Lung (tissue), 12 donors: ENCODE measurements around the gene FAF2. TPM values are rescaled to one million over a fixed set of nuclear protein-coding genes. Genes with fewer than 3 reads are reported as not detected.

Experiments
- ATAC-seq: fragments of 200-7000 bp; cut with Tn5 transposase; one replicate; pipeline ENCODE4 v1.9.1; 2020; ENCODE audit warnings: moderate number of reproducible peaks; ENCODE audit not compliant: insufficient read depth, low FRiP score
- DNase-seq, 3 donors: peaks; one replicate each; pipeline ENCODE4 v3.0.0-alpha.2; 2013 to 2017
- H3K27ac ChIP-seq, 2 donors: one replicate each; pipeline ENCODE4 v1.5.1; 2013; ENCODE audit warnings: mild to moderate bottlenecking in 2 of 2, moderate library complexity in 2 of 2, control low read depth in 1 of 2, inconsistent platforms in 1 of 2, low read depth in 1 of 2, low read length in 1 of 2
- H3K27me3 ChIP-seq, 3 donors: one replicate each; pipeline ENCODE4 v1.5.1; 2013; ENCODE audit warnings: low read length in 2 of 3; ENCODE audit not compliant: control insufficient read depth in 3 of 3, insufficient read depth in 3 of 3
- H3K36me3 ChIP-seq, 4 donors: one replicate each; pipeline ENCODE4 v1.5.1; 2013; ENCODE audit warnings: low read length in 4 of 4, mild to moderate bottlenecking in 1 of 4, moderate library complexity in 1 of 4; ENCODE audit not compliant: control insufficient read depth in 4 of 4, insufficient read depth in 4 of 4
- H3K4me1 ChIP-seq, 5 donors: one replicate each; pipeline ENCODE4 v1.5.1; 2013; ENCODE audit warnings: low read length in 5 of 5, mild to moderate bottlenecking in 2 of 5, moderate library complexity in 1 of 5; ENCODE audit not compliant: control insufficient read depth in 5 of 5, insufficient read depth in 5 of 5
- H3K4me3 ChIP-seq: one replicate; pipeline ENCODE4 v1.5.1; 2013; ENCODE audit warnings: mild to moderate bottlenecking, control low read depth, moderate library complexity
- H3K9ac ChIP-seq, 2 donors: one replicate each; pipeline ENCODE4 v1.5.1; 2013; ENCODE audit warnings: low read length in 2 of 2, control low read depth in 1 of 2; ENCODE audit not compliant: insufficient read depth in 1 of 2
- H3K9me3 ChIP-seq, 4 donors: one replicate each; pipeline ENCODE4 v1.5.1; 2013; ENCODE audit warnings: low read length in 3 of 4, mild to moderate bottlenecking in 1 of 4, moderate library complexity in 1 of 4; ENCODE audit not compliant: control insufficient read depth in 4 of 4, insufficient read depth in 3 of 4
- CTCF ChIP-seq: IDR thresholded peaks from 2 replicates; pipeline ENCODE4 v1.5.1; 2012; ENCODE audit warnings: mild to moderate bottlenecking; ENCODE audit errors: control extremely low read depth, extremely low read depth
- WGBS, 2 donors: extraction: QIAGEN DNeasy Blood & Tissue Kit; methylation state at CpG; one replicate each; pipeline ENCODE4 v1.1.7; 2013; 5-methylcytosine and 5-hydroxymethylcytosine counted together
- polyA plus RNA-seq, 2 donors: library from polyadenylated mRNA; stranded (reverse); fragments of 200-250 nt; gene quantifications; one replicate each; pipeline ENCODE4 v1.2.1, GENCODE V29; 2013
- total RNA-seq, 2 donors: library from RNA; depleted of rRNA in 1 of 2; stranded (reverse); fragments of >200 nt in 1 of 2; gene quantifications; one replicate each; pipeline ENCODE4 v1.2.1, GENCODE V29; 2014 to 2021
- donor health status: control.
- donor health status: control.
- donor health status: Bipolar disorder and iron deficiency.
- donor health status: healthy.
- donor health status: DM: yes; HTN: yes; CAD: no.

The FAF2 gene
- total and polyA plus RNA-seq, 4 donors, result 12.5 to 40.1 (median 26.6) TPM

DNA sequence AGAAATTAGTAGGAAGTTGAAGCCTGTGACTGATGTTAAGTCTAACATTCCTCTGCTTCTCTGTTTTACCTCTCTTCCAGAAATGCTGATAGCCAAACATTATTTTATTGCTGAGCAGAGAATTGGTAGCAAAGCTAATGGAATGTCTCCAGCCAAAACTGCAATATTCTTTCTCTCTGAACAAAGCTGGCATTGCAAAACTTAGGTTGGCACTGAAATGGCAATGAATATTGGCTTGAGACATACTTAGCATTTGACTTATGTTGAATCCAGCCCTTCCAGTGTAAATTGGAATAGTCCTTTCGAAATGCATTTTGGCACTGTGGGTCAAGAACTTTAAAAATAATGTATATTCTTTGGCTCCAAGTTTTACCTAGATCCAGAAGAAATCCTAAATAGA, 21.1 kb downstream of the FAF2 start:
- Histone ChIP-seq H3K4me3 (no peak overlapping the region), H3K4me1 (peaks cover 3 to 31% (median 9%) of the 10 kb centered on the region in 5 donors), H3K9me3 (peaks cover 0 to 3% (median 0%) of the 10 kb centered on the region in 4 donors), H3K27me3 (no peaks in the 10 kb centered on the region), H3K36me3 (peaks cover 0 to 9% (median 3%) of the 10 kb centered on the region in 4 donors), H3K27ac (no peak overlapping the region), H3K9ac (no peak overlapping the region)
- DNase-seq (no peak), ATAC-seq (no peak)
- TF ChIP-seq CTCF, result no peak
- WGBS, 2 donors, result 93 to 100% methylated on average over 1 of the region's 1 CpG

GRCh38 chr5:176470539-176470938, 22.4 kb downstream of the FAF2 start:
- H3K36me3 ChIP-seq, result peaks cover 0 to 10% (median 3%) of the 10 kb centered on the region in 4 donors
- peaks cover 0 to 3% (median 1%) of the 10 kb centered on the region in 4 donors for H3K9me3 ChIP-seq
- TF ChIP-seq CTCF, result no peak
- no peak overlapping the region for H3K9ac ChIP-seq
- WGBS, 2 donors, result 91 to 93% methylated on average over 4 of the region's 4 CpGs
- no peaks in the 10 kb centered on the region for H3K27me3 ChIP-seq
- H3K27ac ChIP-seq, result no peak overlapping the region
- no peak for ATAC-seq
- H3K4me1 ChIP-seq, result peaks cover 2 to 22% (median 8%) of the 10 kb centered on the region in 5 donors
- DNase-seq, result no peak
- no peak overlapping the region for H3K4me3 ChIP-seq

DNA sequence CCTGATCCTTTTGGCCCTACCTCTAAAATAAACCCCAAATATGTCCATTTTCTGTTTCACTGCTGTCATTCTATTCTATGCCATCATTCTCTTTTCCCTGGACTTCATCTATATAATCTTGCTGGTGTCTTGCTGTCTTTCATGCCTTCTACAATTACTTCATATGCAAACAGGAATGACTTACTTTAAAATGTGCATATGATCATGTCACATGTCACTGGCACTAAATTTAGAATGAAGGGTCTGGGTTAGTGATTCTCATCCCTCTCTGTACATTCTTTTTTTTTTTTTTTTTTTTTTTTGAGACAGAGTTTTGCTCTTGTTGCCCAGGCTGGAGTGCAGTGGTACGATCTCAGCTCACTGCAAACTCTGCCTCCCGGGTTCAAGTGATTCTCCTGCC, 22.9 kb downstream of the FAF2 start:
- peaks cover 0 to 3% (median 1%) of the 10 kb centered on the region in 4 donors for H3K9me3 ChIP-seq
- 96 to 100% methylated on average over 2 of the region's 2 CpGs for WGBS, 2 donors
- no peak for TF ChIP-seq CTCF

More for the DNA sequence above, 22.9 kb downstream of the FAF2 start:
- Histone ChIP-seq H3K9ac (no peak overlapping the region), H3K36me3 (peaks cover 0 to 11% (median 4%) of the 10 kb centered on the region in 4 donors), H3K27ac (no peak overlapping the region), H3K4me1 (peaks cover 2 to 17% (median 6%) of the 10 kb centered on the region in 5 donors), H3K27me3 (no peaks in the 10 kb centered on the region), H3K4me3 (no peak overlapping the region)
- DNase-seq, result no peak
- no peak for ATAC-seq
